GM12865 (cell line): Measurements from ENCODE around the gene PREX1.

Experiments
- DNase-seq: peaks from one replicate; pipeline ENCODE4 v3.0.0; 2010; ENCODE audit warnings: low read depth
- H3K4me3 ChIP-seq: 2 replicates; pipeline ENCODE4 v1.5.1; 2011; ENCODE audit warnings: mild to moderate bottlenecking, low read depth, low read length, control low read depth
- CTCF ChIP-seq: IDR thresholded peaks from 2 replicates; pipeline ENCODE4 v1.5.1; 2011; ENCODE audit warnings: low read length, control low read depth, low read depth, inconsistent platforms; ENCODE audit not compliant: insufficient read depth; ENCODE audit errors: missing control alignments

The PREX1 gene

GRCh38 chr20:48687117-48687800, 140.5 kb downstream of the PREX1 start:
- TF ChIP-seq CTCF, result no peak
- DNase-seq, result no peak

GRCh38 chr20:48686238-48687116, 141.3 kb downstream of the PREX1 start:
- no peak for TF ChIP-seq CTCF
- no peak for DNase-seq
- no peak overlapping the region for H3K4me3 ChIP-seq

More at GRCh38 chr20:48687117-48687800, 140.5 kb downstream of the PREX1 start:
- no peak overlapping the region for H3K4me3 ChIP-seq

GRCh38 chr20:48685300-48685699, 142.5 kb downstream of the PREX1 start:
- no peak for TF ChIP-seq CTCF
- no peak for DNase-seq
- no peak overlapping the region for H3K4me3 ChIP-seq

- no peak for DNase-seq
- H3K4me3 ChIP-seq, result no peak overlapping the region
- no peak for TF ChIP-seq CTCF
These were observed 143.2 kb downstream of the PREX1 start for GRCh38 chr20:48684501-48685041.

- TF ChIP-seq CTCF, result no peak
- no peak for DNase-seq
- no peak overlapping the region for H3K4me3 ChIP-seq
These were observed 144.2 kb downstream of the PREX1 start for GRCh38 chr20:48683467-48684175.

- no peak for TF ChIP-seq CTCF
- no peak for DNase-seq
- no peak overlapping the region for H3K4me3 ChIP-seq
These were observed 145.1 kb downstream of the PREX1 start for GRCh38 chr20:48682529-48683363.
